HEK293T (cell line): ENCODE data around the gene PLBD1.

Experiments used
- BHLHE40 ChIP-seq: fragments of 450-650 bp; IDR thresholded peaks from 2 replicates; pipeline ENCODE4 v1.6.1; 2016; ENCODE audit warnings: mild to moderate bottlenecking, moderate library complexity, borderline replicate concordance
- CTBP1 ChIP-seq: fragments of 450-650 bp; IDR thresholded peaks from 2 replicates; pipeline ENCODE4 v1.6.1; 2016; ENCODE audit warnings: borderline replicate concordance
- FOXK2 ChIP-seq: fragments of 450-650 bp; IDR thresholded peaks from 2 replicates; pipeline ENCODE4 v1.6.1; 2016; ENCODE audit warnings: mild to moderate bottlenecking
- L3MBTL2 ChIP-seq: fragments of 450-650 bp; conservative IDR thresholded peaks from 2 replicates; pipeline ENCODE4 v1.6.1; 2016; ENCODE audit warnings: mild to moderate bottlenecking
- SP1 ChIP-seq: fragments of 450-650 bp; IDR thresholded peaks from 2 replicates; pipeline ENCODE4 v1.6.1; 2017
- SUZ12 ChIP-seq: fragments of 450-650 bp; IDR thresholded peaks from 2 replicates; pipeline ENCODE4 v1.6.1; 2016; ENCODE audit warnings: mild to moderate bottlenecking
- TARDBP ChIP-seq: fragments of 450-650 bp; IDR thresholded peaks from 2 replicates; pipeline ENCODE4 v1.6.1; 2016

DNA sequence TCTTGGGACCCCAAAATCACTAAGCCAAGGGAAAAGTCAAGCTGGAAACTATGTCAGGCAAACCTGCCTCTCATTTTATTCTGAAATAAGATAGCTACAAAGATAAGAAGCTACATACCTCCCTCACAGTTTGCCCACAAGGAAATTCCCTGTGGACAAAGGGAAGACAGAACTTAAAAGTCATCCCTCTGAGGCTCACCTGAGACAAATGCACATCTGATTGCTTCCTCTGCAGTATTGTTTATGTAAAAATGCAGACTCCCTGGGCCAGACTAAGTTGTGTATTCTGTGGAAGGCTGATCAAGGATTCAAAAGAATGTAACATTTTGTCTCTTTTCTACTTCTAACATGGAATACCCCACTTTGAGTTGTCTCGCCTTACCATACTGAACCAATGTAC, 2.5 kb upstream of the PLBD1 start:
- TF ChIP-seq TARDBP (no peak), BHLHE40 (no peak), L3MBTL2 (no peak), SP1 (no peak), FOXK2 (no peak), CTBP1 (no peak), SUZ12 (no peak)
